GM08714 (cell line): ENCODE measurements around the gene MRPL48.
"Not testable (repeated sequence)": the region's sequence is repeated elsewhere in the genome, so short reads cannot be mapped to it uniquely, and the experiment has no call there.

Experiments
- H3K4me3 ChIP-seq: fragments of 200-500 bp; sonication (Bioruptor generic); 2 replicates; pipeline ENCODE4 v1.5.1; 2014; ENCODE audit warnings: mild to moderate bottlenecking, low read length, inconsistent platforms
- ZNF274 ChIP-seq: IDR thresholded peaks from 2 replicates; pipeline ENCODE4 v1.6.1; 2012; ENCODE audit warnings: mild to moderate bottlenecking, low read depth, low read length

Gene MRPL48

DNA sequence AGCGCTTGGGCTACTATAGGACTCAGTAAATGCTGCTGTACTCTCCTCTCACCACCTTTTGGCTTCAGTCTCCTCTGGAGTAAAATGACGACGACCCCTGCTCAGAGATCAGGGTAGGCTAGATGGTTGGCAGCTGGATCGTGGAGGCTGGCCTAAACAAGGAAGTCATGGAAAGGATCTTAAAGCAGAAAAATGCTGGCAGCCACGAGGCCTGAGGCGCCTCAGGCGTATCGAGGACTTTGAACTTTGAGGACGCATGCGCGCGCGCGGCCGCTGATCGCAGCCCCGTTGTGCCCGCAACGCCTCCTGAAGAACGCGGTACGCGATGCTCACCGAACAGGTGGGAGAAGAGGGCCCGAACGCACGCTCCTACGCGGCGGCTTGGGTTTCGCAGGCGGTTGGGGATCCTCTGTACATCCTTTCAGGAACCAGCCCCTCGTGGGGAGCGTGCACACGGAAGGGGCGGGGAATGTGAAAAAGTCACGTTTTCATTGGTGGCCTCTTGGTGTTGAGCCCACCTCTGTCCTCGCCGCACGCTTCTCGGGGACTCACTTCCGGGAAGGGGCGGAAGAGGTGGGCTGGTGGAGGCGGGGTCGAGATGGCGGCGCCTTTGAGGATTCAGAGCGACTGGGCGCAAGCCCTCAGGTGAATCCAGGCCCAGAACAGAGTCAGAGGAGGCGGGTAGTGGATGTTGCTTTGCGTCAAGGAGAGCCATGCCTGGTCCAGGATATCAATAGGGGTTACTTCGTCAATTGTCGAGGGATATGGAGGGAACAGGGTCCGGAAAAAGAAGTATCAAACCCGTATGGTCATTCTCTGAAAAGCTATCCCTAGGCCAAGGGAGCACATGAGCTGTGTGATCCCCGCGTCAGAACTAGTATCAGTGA is 89.0 kb downstream of the MRPL48 start, which contains the start of the genes COA4 and PAAF1:
TSS of gene COA4 (minus strand) at position 423 of the 887 bp plus-strand sequence. CDS start 3,468 bp downstream, outside the sequence.
TSS of gene PAAF1 (plus strand) at position 576 of the 887 bp plus-strand sequence. CDS start at position 599, 23 bp downstream.
- no peak for TF ChIP-seq ZNF274
- peak within 1 kb of the TSS; percentile 90 for H3K4me3 ChIP-seq

DNA sequence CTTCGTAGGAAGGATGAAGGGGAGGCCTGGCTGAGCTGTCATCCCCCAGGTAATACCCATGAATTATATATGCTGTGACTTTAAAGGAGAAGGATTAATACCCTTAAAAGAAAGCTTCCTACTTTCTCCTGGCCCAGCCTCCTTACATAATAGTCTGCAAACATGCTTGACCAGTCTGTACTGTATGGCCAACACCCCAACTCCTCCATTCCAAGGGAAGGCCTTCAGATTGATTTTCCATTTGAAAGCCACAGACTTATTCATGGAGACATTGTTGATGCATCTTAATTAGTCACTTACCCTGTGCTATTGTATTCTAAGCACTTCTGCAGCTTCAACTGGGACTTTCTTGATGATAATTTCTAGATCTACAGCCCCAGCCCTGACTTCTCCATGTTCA is 91.1 kb downstream of the MRPL48 start:
- no peak for TF ChIP-seq ZNF274

GRCh38 chr11:73880449-73880848 is 92.8 kb downstream of the MRPL48 start:
- not testable (repeated sequence) for H3K4me3 ChIP-seq

More for the DNA sequence above, 91.1 kb downstream of the MRPL48 start:
- H3K4me3 ChIP-seq: no peak overlapping the region

DNA sequence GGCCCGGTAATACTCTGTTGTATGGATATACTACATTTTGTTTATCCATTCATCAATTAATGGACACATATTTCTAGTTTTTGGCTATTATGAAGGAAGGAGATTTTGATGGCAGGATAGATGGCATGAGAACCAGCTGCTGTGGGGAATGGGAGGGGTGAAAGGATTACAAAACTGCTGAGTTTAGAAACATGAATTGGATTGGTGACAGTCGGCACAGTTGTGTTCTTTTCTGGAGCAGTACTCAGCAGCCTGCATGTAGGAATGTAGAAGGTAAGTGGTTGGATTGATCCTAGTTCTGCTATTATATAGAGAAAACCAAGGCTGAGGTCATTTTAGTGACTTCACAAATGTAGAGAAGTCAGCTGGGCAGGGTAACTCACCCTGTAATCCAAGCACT is 96.2 kb downstream of the MRPL48 start:
- no peak overlapping the region for H3K4me3 ChIP-seq
- TF ChIP-seq ZNF274: no peak

DNA sequence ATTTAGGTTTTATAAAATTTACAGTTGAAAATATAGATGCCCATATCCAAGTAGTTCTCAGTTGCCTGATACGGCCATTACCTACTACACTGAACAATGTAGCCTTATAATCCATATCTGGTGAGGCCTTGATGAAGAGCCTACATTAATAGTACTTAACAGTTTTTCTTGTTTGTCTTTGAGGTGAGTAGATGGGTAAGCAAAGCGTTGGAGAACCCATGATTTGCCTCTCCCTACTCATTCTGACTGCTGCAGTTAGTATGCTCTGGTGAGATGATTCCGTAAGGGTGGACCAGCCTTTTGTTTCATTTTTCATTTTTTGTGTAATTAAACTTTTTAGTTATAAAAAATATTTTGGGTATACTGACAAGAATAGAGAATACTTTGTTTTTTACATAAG is 100.6 kb downstream of the MRPL48 start:
- no peak overlapping the region for H3K4me3 ChIP-seq
- no peak for TF ChIP-seq ZNF274

- H3K4me3 ChIP-seq: no peak overlapping the region
- TF ChIP-seq ZNF274: no peak
Observed at GRCh38 chr11:73889019-73889418, 101.3 kb downstream of the MRPL48 start.

GRCh38 chr11:73889536-73889935 is 101.9 kb downstream of the MRPL48 start:
- no peak overlapping the region for H3K4me3 ChIP-seq
- TF ChIP-seq ZNF274: no peak

- H3K4me3 ChIP-seq: no peak overlapping the region
- no peak for TF ChIP-seq ZNF274
Observed at GRCh38 chr11:73893041-73893440, 105.4 kb downstream of the MRPL48 start.

DNA sequence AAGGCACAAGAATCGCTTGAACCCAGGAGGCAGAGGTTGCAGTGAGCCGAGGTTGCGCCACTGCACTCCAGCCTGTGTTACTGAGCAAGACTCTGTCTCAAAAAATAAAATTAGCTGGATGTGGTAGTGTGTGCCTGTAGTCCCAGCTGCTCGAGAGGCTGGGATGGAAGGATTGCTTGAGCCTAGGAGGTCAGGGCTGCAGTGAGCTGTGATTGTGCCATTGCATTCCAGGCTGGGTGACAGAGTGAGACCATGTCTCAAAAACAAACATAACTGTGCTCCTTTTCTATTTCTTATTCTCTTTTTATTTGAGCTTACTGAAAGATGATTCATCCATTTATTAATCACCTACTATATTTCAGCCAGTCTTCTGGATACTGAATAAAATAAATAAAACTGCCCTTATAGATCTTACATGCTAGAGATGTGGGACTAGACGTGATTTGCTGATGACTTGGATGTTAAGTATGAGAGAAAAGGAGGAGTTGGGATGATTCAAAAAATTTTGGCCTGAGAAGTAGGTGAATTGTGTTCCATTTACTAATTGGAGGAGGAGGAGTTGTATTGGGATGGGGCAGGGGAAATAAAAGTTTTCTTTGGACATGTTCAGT is 107.2 kb downstream of the MRPL48 start:
- no peak overlapping the region for H3K4me3 ChIP-seq
- no peak for TF ChIP-seq ZNF274

DNA sequence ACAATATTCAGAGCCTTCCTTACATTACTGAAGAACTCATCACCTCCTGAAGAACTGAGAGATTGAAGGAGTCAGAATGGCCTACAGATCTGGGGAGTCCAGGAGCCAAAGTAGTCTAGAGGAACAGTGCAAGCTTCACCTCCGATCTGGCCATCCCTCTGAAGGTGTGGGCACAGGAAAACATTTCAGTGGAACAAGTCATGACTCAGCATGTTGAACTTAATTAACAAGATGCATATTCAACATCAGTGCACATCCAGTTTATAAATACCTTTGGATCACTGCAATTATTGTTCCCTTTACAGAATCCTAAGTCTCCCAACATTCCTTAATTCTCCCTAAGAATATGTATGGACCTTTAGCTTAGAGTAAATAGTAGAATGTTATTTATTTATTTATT is 114.6 kb downstream of the MRPL48 start:
- H3K4me3 ChIP-seq: no peak overlapping the region
- no peak for TF ChIP-seq ZNF274

DNA sequence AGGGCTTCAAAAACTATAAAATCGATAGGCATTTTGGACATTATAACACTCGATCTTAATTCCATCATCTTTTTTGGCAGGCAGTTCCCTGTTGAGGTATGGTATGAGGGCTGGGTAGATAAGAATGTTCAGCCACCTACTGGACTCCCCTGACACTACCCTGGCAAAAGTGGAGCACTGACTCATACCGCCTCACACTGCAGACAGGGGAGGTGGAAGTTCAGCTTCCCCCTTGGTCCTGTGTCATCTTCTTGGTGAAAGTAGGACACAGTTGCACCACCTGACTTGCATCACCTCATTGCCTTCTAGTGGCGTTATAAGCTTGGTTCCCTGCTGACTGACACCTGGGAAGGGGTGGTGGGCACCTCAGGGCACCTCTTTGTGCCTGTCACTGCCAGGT is 119.5 kb downstream of the MRPL48 start:
- TF ChIP-seq ZNF274: no peak
- no peak overlapping the region for H3K4me3 ChIP-seq

- H3K4me3 ChIP-seq: no peak overlapping the region
- TF ChIP-seq ZNF274: no peak
Observed at GRCh38 chr11:73912026-73912425, 124.4 kb downstream of the MRPL48 start.

GRCh38 chr11:73913472-73913871 is 125.8 kb downstream of the MRPL48 start:
- no peak for TF ChIP-seq ZNF274
- no peak overlapping the region for H3K4me3 ChIP-seq

DNA sequence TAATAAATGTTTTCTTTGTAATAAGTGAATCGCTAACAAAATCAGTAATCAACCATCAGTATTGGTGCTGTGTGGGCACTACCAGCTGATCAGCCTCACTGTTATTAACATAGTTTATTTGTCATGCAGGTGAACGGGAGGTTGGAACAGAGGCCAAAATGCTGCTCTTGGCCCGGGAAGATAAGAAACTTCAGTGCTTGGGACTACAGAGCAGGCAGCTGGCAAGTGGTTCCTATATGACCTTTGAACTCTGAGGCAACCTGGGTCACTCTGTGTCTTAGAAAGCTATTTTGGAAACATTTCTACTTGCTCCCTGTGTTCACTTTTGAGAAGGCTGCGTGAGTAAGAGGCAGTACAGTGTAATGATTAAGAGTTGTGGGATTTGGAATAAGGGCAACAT is 126.6 kb downstream of the MRPL48 start:
- H3K4me3 ChIP-seq: no peak overlapping the region
- no peak for TF ChIP-seq ZNF274
